OCI-LY7 (cell line): Measurements from ENCODE around the gene NUP133. TPM values are rescaled to one million over a fixed set of nuclear protein-coding genes. Genes with fewer than 3 reads are reported as not detected.
"Not testable (repeated sequence)": the region's sequence is repeated elsewhere in the genome, so short reads cannot be mapped to it uniquely, and the experiment has no call there.

Source experiments
- BruUV-seq: library from RNA; stranded (reverse); fragments of 400-500 nt; replicated peaks from 2 replicates; lab custom pipeline; 2021; lab: Mats Ljungman, UMichigan
- CTCF ChIA-PET: fragments of 300-600 bp; sonication (Branson Sonifier 250); formaldehyde crosslinking; loops from one replicate; lab custom pipeline; 2022; ENCODE audit warnings: antibody characterized with exemption; ENCODE audit not compliant: unreplicated experiment; lab: Charles Lee
- POLR2A ChIA-PET: fragments of 300-600 bp; sonication (Branson Sonifier 250); formaldehyde crosslinking; loops from one replicate; lab custom pipeline; 2022; ENCODE audit warnings: antibody characterized with exemption; lab: Charles Lee
- DNase-seq: peaks from one replicate; pipeline ENCODE4 v3.0.0-alpha.2; 2015; ENCODE audit warnings: low spot score
- H2AFZ ChIP-seq: fragments of 200-600 bp; sonication (generic), shearing (Covaris generic); 2 replicates; pipeline ENCODE4 v1.6.1; 2014; ENCODE audit warnings: mild to moderate bottlenecking, antibody characterized with exemption, low read length, moderate library complexity
- H3K27ac ChIP-seq: fragments of 200-600 bp; sonication (generic); 2 replicates; pipeline ENCODE4 v1.5.1; 2014; ENCODE audit warnings: mixed run types, low read depth, mild to moderate bottlenecking, moderate library complexity, low read length, inconsistent platforms; ENCODE audit not compliant: poor library complexity, severe bottlenecking
- H3K36me3 ChIP-seq: fragments of 200-600 bp; sonication (generic); 2 replicates; pipeline ENCODE4 v1.6.1; 2014; ENCODE audit warnings: mild to moderate bottlenecking, antibody characterized with exemption, low read length, moderate library complexity, mixed read lengths; ENCODE audit not compliant: insufficient read depth
- H3K4me1 ChIP-seq: fragments of 200-600 bp; sonication (generic); 2 replicates; pipeline ENCODE4 v1.5.1; 2014; ENCODE audit warnings: mild to moderate bottlenecking, low read length; ENCODE audit not compliant: insufficient read depth, poor library complexity, severe bottlenecking
- H3K4me2 ChIP-seq: fragments of 200-600 bp; sonication (generic); 2 replicates; pipeline ENCODE4 v1.6.1; 2014; ENCODE audit warnings: mild to moderate bottlenecking, low read length
- H3K4me3 ChIP-seq: fragments of 200-600 bp; sonication (generic); 2 replicates; pipeline ENCODE4 v1.5.1; 2014; ENCODE audit warnings: mild to moderate bottlenecking, low read depth, low read length; ENCODE audit not compliant: poor library complexity, severe bottlenecking
- H3K79me2 ChIP-seq: fragments of 200-600 bp; sonication (generic); 2 replicates; pipeline ENCODE4 v1.6.1; 2016; ENCODE audit warnings: low read depth, mild to moderate bottlenecking, low read length, moderate library complexity, mixed read lengths; ENCODE audit not compliant: insufficient read depth
- H3K9me2 ChIP-seq: fragments of 200-600 bp; sonication (generic); 2 replicates; pipeline ENCODE4 v1.6.1; 2016; ENCODE audit warnings: mild to moderate bottlenecking, low read length, mixed read lengths; ENCODE audit not compliant: insufficient read depth
- H3K9me3 ChIP-seq: fragments of 200-600 bp; sonication (generic); 2 replicates; pipeline ENCODE4 v1.6.1; 2014; ENCODE audit warnings: mild to moderate bottlenecking, mixed run types, low read length, mixed read lengths
- H4K20me1 ChIP-seq: fragments of 200-600 bp; sonication (generic); 2 replicates; pipeline ENCODE4 v1.6.1; 2014; ENCODE audit warnings: mild to moderate bottlenecking, antibody characterized with exemption, low read length, moderate library complexity, mixed read lengths; ENCODE audit not compliant: insufficient read depth
- CTCF ChIP-seq: fragments of 200-600 bp; sonication (generic); conservative IDR thresholded peaks from 2 replicates; pipeline ENCODE4 v1.5.1; 2014; ENCODE audit warnings: mild to moderate bottlenecking, antibody characterized with exemption, low read length, moderate library complexity, mixed read lengths
- EZH2phosphoT487 ChIP-seq: fragments of 200-600 bp; sonication (generic); IDR thresholded peaks from 2 replicates; pipeline ENCODE4 v1.6.1; 2018; ENCODE audit warnings: low read depth, borderline replicate concordance, mild to moderate bottlenecking, mixed run types, antibody characterized with exemption, low read length, moderate library complexity, mixed read lengths
- intact Hi-C: fragments of 100-400 bp; cut with micrococcal nuclease; formaldehyde crosslinking; loops from one replicate; pipeline ENCODE4 v1.10.0; 2022; ENCODE audit not compliant: unreplicated experiment
- total RNA-seq, 2 experiments: library from RNA; depleted of rRNA in 1 of 2; stranded (reverse); fragments of >200 nt in 1 of 2; shearing (Covaris generic) in 1 of 2; gene quantifications; 2 replicates each; pipeline ENCODE4 v1.2.3, GENCODE V29; 2014 to 2022

Gene NUP133
- total RNA-seq, 2 experiments from 2014 or later, result 33.0 to 50.4 TPM

GRCh38 chr1:229420224-229420623 lies 87.9 kb downstream of the NUP133 start:
- H3K4me2 ChIP-seq, result no peak overlapping the region
- no peak overlapping the region for H3K27ac ChIP-seq
- intact Hi-C loops, result no loop called here
- H3K9me3 ChIP-seq, result no peaks in the 10 kb centered on the region
- no peaks in the 10 kb centered on the region for H3K4me1 ChIP-seq
- CTCF ChIA-PET, result no interaction called here
- BruUV-seq, result no TSS peak
- no peaks in the 10 kb centered on the region for H3K9me2 ChIP-seq
- H2AFZ ChIP-seq, result no peak overlapping the region
- POLR2A ChIA-PET, result interaction anchor here (0.6 to 0.7 kb wide), 2 partner anchors 28 to 107 kb away, joined by 4 read pairs; no protein-coding TSS in a partner anchor
- no peak overlapping the region for H3K4me3 ChIP-seq
- no peak for TF ChIP-seq CTCF
- TF ChIP-seq EZH2phosphoT487, result no peak
- H4K20me1 ChIP-seq, result no peaks in the 10 kb centered on the region
- DNase-seq, result no peak
- no peaks in the 10 kb centered on the region for H3K79me2 ChIP-seq
- no peaks in the 10 kb centered on the region for H3K36me3 ChIP-seq

GRCh38 chr1:229418586-229418985 lies 89.6 kb downstream of the NUP133 start:
- CTCF ChIA-PET, H3K79me2 ChIP-seq, H3K4me2 ChIP-seq, DNase-seq, H3K9me2 ChIP-seq, H2AFZ ChIP-seq, BruUV-seq, H3K27ac ChIP-seq, H3K9me3 ChIP-seq, H3K4me1 ChIP-seq, H3K36me3 ChIP-seq, H4K20me1 ChIP-seq, intact Hi-C loops, H3K4me3 ChIP-seq: not testable (repeated sequence)
- POLR2A ChIA-PET, result interaction anchor here (0.7 kb wide), 1 partner anchor 548 kb away, joined by 3 read pairs; no protein-coding TSS in a partner anchor

- H3K79me2 ChIP-seq, H3K9me3 ChIP-seq, POLR2A ChIA-PET, H2AFZ ChIP-seq, H3K4me2 ChIP-seq, DNase-seq, H3K9me2 ChIP-seq, H4K20me1 ChIP-seq, BruUV-seq, H3K36me3 ChIP-seq, H3K4me3 ChIP-seq, intact Hi-C loops, H3K4me1 ChIP-seq, CTCF ChIA-PET, H3K27ac ChIP-seq: not testable (repeated sequence)
Measured at GRCh38 chr1:229412810-229413209, 95.3 kb downstream of the NUP133 start.

GRCh38 chr1:229412056-229412455 lies 96.1 kb downstream of the NUP133 start:
- TF ChIP-seq EZH2phosphoT487, result no peak
- TF ChIP-seq CTCF, result no peak
- Histone ChIP-seq H3K9me2 (no peaks in the 10 kb centered on the region), H3K4me2 (no peak overlapping the region), H4K20me1 (no peaks in the 10 kb centered on the region), H3K79me2 (no peaks in the 10 kb centered on the region), H2AFZ (no peak overlapping the region), H3K9me3 (no peaks in the 10 kb centered on the region), H3K4me3 (no peak overlapping the region), H3K36me3 (no peaks in the 10 kb centered on the region), H3K27ac (no peak overlapping the region), H3K4me1 (no peaks in the 10 kb centered on the region)
- no peak for DNase-seq
- BruUV-seq, result no TSS peak
- ChIA-PET POLR2A (no interaction called here), CTCF (no interaction called here)
- intact Hi-C loops, result no loop called here
